Omental fat pad (tissue), 4 donors: ENCODE measurements around the gene KCNJ9. TPM values are rescaled to one million over a fixed set of nuclear protein-coding genes. Genes with fewer than 3 reads are reported as not detected.

Experiments used
- ATAC-seq: fragments of 150-250 bp; one replicate; pipeline ENCODE4 v1.9.1; 2016; ENCODE audit warnings: mild to moderate bottlenecking, moderate library complexity; ENCODE audit not compliant: low FRiP score
- DNase-seq: peaks from one replicate; pipeline ENCODE4 v3.0.0-alpha.2; 2019; ENCODE audit warnings: low spot score
- CTCF ChIP-seq, 3 donors: fragments of 450-650 bp; IDR thresholded peaks; one replicate each; pipeline ENCODE4 v1.5.1; 2016 to 2017; ENCODE audit warnings: antibody characterized with exemption in 3 of 3, mild to moderate bottlenecking in 3 of 3, moderate library complexity in 2 of 3
- total RNA-seq, 4 donors: library from RNA; depleted of rRNA; stranded (reverse); fragments of >200 nt; gene quantifications; one replicate each; pipeline ENCODE4 v1.1.0, GENCODE V29; 2016

The KCNJ9 gene
- total RNA-seq, 4 donors from 2014 or later, result not detected

GRCh38 chr1:160127381-160127780, 46.0 kb downstream of the KCNJ9 start:
- DNase-seq, result no peak
- no peak for TF ChIP-seq CTCF (IDR thresholded peaks at IDR 0.05)
- ATAC-seq, result no peak

GRCh38 chr1:160127865-160128523, 46.7 kb downstream of the KCNJ9 start:
- no peak for ATAC-seq
- DNase-seq, result no peak
- TF ChIP-seq CTCF (IDR thresholded peaks at IDR 0.05), result no peak

GRCh38 chr1:160128636-160129035, 47.3 kb downstream of the KCNJ9 start:
- TF ChIP-seq CTCF (IDR thresholded peaks at IDR 0.05), result no peak
- DNase-seq (no peak), ATAC-seq (no peak)

GRCh38 chr1:160129046-160129445, 47.7 kb downstream of the KCNJ9 start:
- no peak for TF ChIP-seq CTCF (IDR thresholded peaks at IDR 0.05)
- no peak for DNase-seq
- no peak for ATAC-seq

- DNase-seq (no peak), ATAC-seq (no peak)
- TF ChIP-seq CTCF (IDR thresholded peaks at IDR 0.05), result no peak
Measured at GRCh38 chr1:160129558-160129957, 48.2 kb downstream of the KCNJ9 start.

- ATAC-seq (no peak), DNase-seq (no peak)
- no peak for TF ChIP-seq CTCF (IDR thresholded peaks at IDR 0.05)
Measured at GRCh38 chr1:160129966-160130365, 48.6 kb downstream of the KCNJ9 start.

GRCh38 chr1:160130486-160130885, 49.1 kb downstream of the KCNJ9 start:
- no peak for DNase-seq
- ATAC-seq, result no peak
- TF ChIP-seq CTCF (IDR thresholded peaks at IDR 0.05), result no peak
